ENCODE data around the gene GLRX5. TPM values are rescaled to one million over a fixed set of nuclear protein-coding genes. Genes with fewer than 3 reads are reported as not detected.
A peak's percentile ranks its signal among the peaks of the same experiment; 100 is the strongest.

The GLRX5 gene
- total and polyA plus RNA-seq, 2 experiments from 2014 or later: 91.4 to 130 TPM

- TF ChIP-seq CTCF (conservative IDR thresholded peaks at IDR 0.05; ENCODE audit: low read depth in 2 of 2) (no peak), POLR2AphosphoS5 (IDR thresholded peaks at IDR 0.05; ENCODE audit: low read depth) (no peak), EZH2phosphoT487 (IDR thresholded peaks at IDR 0.05; ENCODE audit: unreplicated experiment) (no peak), STAT1 (IDR thresholded peaks at IDR 0.05; ENCODE audit: unreplicated experiment) (no peak)
Measured at GRCh38 chr14:95514131-95515079, 20.4 kb upstream of the GLRX5 start (continued).

- no peaks in the 10 kb centered on the region for H3K9me2 ChIP-seq (ENCODE audit: insufficient read depth)
- no peak overlapping the region for H2AFZ ChIP-seq
- TF ChIP-seq EZH2 (IDR thresholded peaks at IDR 0.05; ENCODE audit: low read depth, unreplicated experiment) (no peak), REST (IDR thresholded peaks at IDR 0.05; ENCODE audit: unreplicated experiment) (no peak), CREB1 (CRISPR knock-in tag; IDR thresholded peaks at IDR 0.05; ENCODE audit: low read depth) (no peak), STAT1 (IDR thresholded peaks at IDR 0.05; ENCODE audit: unreplicated experiment) (no peak), ETS1 (IDR thresholded peaks at IDR 0.05) (no peak), POLR2AphosphoS5 (IDR thresholded peaks at IDR 0.05; ENCODE audit: low read depth) (no peak), ZNF331 (CRISPR knock-in tag; IDR thresholded peaks at IDR 0.05; ENCODE audit: low read depth) (no peak), EZH2phosphoT487 (IDR thresholded peaks at IDR 0.05; ENCODE audit: unreplicated experiment) (no peak), NANOG (IDR thresholded peaks at IDR 0.05; ENCODE audit: borderline replicate concordance) (no peak), CTCF (conservative IDR thresholded peaks at IDR 0.05; ENCODE audit: low read depth in 2 of 2) (no peak), ZNF114 (CRISPR knock-in tag; IDR thresholded peaks at IDR 0.05) (no peak)
- H4K20me1 ChIP-seq (replicated peaks; ENCODE audit: insufficient read depth): no peaks in the 10 kb centered on the region; the same call in 1 of the 2 replicates
- no peaks in the 10 kb centered on the region for H3K79me2 ChIP-seq (replicated peaks; ENCODE audit: insufficient read depth)
- H3K4me3 ChIP-seq: no peak overlapping the region
- H3K27ac Mint-ChIP-seq: no peak overlapping the region
- H3K4me2 ChIP-seq: no peak overlapping the region; the same call in 1 of the 2 replicates
- peak overlapping the region; percentile 57 for H3K4me3 Mint-ChIP-seq
- H3K27me3 ChIP-seq (ENCODE audit: insufficient read depth): peaks cover 45% of the 10 kb centered on the region
- no peaks in the 10 kb centered on the region; the same call in 1 of the 2 replicates for H3F3A ChIP-seq (replicated peaks; ENCODE audit: low read depth)
- H3K27me3 Mint-ChIP-seq (ENCODE audit: insufficient read depth, low read depth, poor library complexity): peaks cover 23% of the 10 kb centered on the region
- no peaks in the 10 kb centered on the region for H3K9me3 Mint-ChIP-seq
- DNase-seq (ENCODE audit: low spot score): peak; percentile 61
- peak; percentile 41 for ATAC-seq
- no peaks in the 10 kb centered on the region for H3K36me3 Mint-ChIP-seq (ENCODE audit: low read depth)
- peaks cover 3% of the 10 kb centered on the region; the same call in 1 of the 2 replicates for H3K4me1 ChIP-seq (ENCODE audit: insufficient read depth)
- H3K36me3 ChIP-seq (ENCODE audit: insufficient read depth): no peaks in the 10 kb centered on the region
- no peak overlapping the region for H3K27ac ChIP-seq (ENCODE audit: low read depth)
- H3K4me1 Mint-ChIP-seq: peaks cover 10% of the 10 kb centered on the region
Measured at GRCh38 chr14:95515080-95515489, 19.8 kb upstream of the GLRX5 start.
